ENCODE data around the gene DDX43. TPM values are rescaled to one million over a fixed set of nuclear protein-coding genes. Genes with fewer than 3 reads are reported as not detected.

DDX43 gene
- total RNA-seq, 1 donor from 2014 or later = not detected

- Mint-ChIP-seq H3K4me3 (ENCODE audit: unreplicated experiment) (no peak within 1 kb of the TSS), H3K4me1 (ENCODE audit: low read depth) (no peaks in the 10 kb centered on the region), H3K27ac (ENCODE audit: unreplicated experiment) (no peak within 1 kb of the TSS), H3K9me3 (ENCODE audit: low read depth) (no peaks in the 10 kb centered on the region), H3K27me3 (ENCODE audit: low read depth) (no peaks in the 10 kb centered on the region), H3K36me3 (ENCODE audit: low read depth) (no peaks in the 10 kb centered on the region)
- DNase-seq (ENCODE audit: low spot score) = no peak
- TF ChIP-seq CTCF (IDR thresholded peaks at IDR 0.05) = no peak
These were observed 32.3 kb upstream of the DDX43 start, which contains the start of gene KHDC3L for GRCh38 chr6:73362358-73362757. Gene KHDC3L (plus strand): TSS chr6:73362658. CDS start chr6:73362730, 72 bp downstream.

- Mint-ChIP-seq H3K36me3 (ENCODE audit: low read depth) (no peaks in the 10 kb centered on the region), H3K27me3 (ENCODE audit: low read depth) (no peaks in the 10 kb centered on the region), H3K27ac (ENCODE audit: unreplicated experiment) (no peak overlapping the region), H3K4me1 (ENCODE audit: low read depth) (no peaks in the 10 kb centered on the region), H3K4me3 (ENCODE audit: unreplicated experiment) (no peak overlapping the region), H3K9me3 (ENCODE audit: low read depth) (no peaks in the 10 kb centered on the region)
- DNase-seq (ENCODE audit: low spot score) = no peak
- TF ChIP-seq CTCF (IDR thresholded peaks at IDR 0.05) = no peak
These were observed 31.6 kb upstream of the DDX43 start for GRCh38 chr6:73362869-73363536.

- Mint-ChIP-seq H3K4me1 (ENCODE audit: low read depth) (no peaks in the 10 kb centered on the region), H3K9me3 (ENCODE audit: low read depth) (no peaks in the 10 kb centered on the region), H3K4me3 (ENCODE audit: unreplicated experiment) (no peak overlapping the region), H3K27me3 (ENCODE audit: low read depth) (no peaks in the 10 kb centered on the region), H3K27ac (ENCODE audit: unreplicated experiment) (no peak overlapping the region), H3K36me3 (ENCODE audit: low read depth) (no peaks in the 10 kb centered on the region)
- TF ChIP-seq CTCF (IDR thresholded peaks at IDR 0.05) = no peak
- no peak for DNase-seq (ENCODE audit: low spot score)
These were observed 31.1 kb upstream of the DDX43 start for GRCh38 chr6:73363537-73363875.

- Mint-ChIP-seq H3K4me3 (ENCODE audit: unreplicated experiment) (no peak overlapping the region), H3K4me1 (ENCODE audit: low read depth) (no peaks in the 10 kb centered on the region), H3K9me3 (ENCODE audit: low read depth) (no peaks in the 10 kb centered on the region), H3K27me3 (ENCODE audit: low read depth) (no peaks in the 10 kb centered on the region), H3K27ac (ENCODE audit: unreplicated experiment) (no peak overlapping the region), H3K36me3 (ENCODE audit: low read depth) (no peaks in the 10 kb centered on the region)
- TF ChIP-seq CTCF (IDR thresholded peaks at IDR 0.05) = no peak
- DNase-seq (ENCODE audit: low spot score) = no peak
These were observed 30.5 kb upstream of the DDX43 start for GRCh38 chr6:73364121-73364520.

GRCh38 chr6:73364549-73364948, 30.1 kb upstream of the DDX43 start:
- TF ChIP-seq CTCF (IDR thresholded peaks at IDR 0.05) = no peak
- H3K27me3 Mint-ChIP-seq (ENCODE audit: low read depth) = no peaks in the 10 kb centered on the region
- no peaks in the 10 kb centered on the region for H3K36me3 Mint-ChIP-seq (ENCODE audit: low read depth)
- no peak overlapping the region for H3K27ac Mint-ChIP-seq (ENCODE audit: unreplicated experiment)
- no peaks in the 10 kb centered on the region for H3K4me1 Mint-ChIP-seq (ENCODE audit: low read depth)
- H3K4me3 Mint-ChIP-seq (ENCODE audit: unreplicated experiment) = no peak overlapping the region
- H3K9me3 Mint-ChIP-seq (ENCODE audit: low read depth) = no peaks in the 10 kb centered on the region
- DNase-seq (ENCODE audit: low spot score) = no peak

Measured in chondrocyte (in vitro differentiated cells).